DMS153 (cell line): Measurements from ENCODE around the gene RABGEF1.
"Not testable (repeated sequence)": the region's sequence is repeated elsewhere in the genome, so short reads cannot be mapped to it uniquely, and the experiment has no call there.

Experiments used
- DNase-seq: peaks from one replicate; lab custom pipeline; 2025; lab: John Stamatoyannopoulos, UW

The RABGEF1 gene

DNA sequence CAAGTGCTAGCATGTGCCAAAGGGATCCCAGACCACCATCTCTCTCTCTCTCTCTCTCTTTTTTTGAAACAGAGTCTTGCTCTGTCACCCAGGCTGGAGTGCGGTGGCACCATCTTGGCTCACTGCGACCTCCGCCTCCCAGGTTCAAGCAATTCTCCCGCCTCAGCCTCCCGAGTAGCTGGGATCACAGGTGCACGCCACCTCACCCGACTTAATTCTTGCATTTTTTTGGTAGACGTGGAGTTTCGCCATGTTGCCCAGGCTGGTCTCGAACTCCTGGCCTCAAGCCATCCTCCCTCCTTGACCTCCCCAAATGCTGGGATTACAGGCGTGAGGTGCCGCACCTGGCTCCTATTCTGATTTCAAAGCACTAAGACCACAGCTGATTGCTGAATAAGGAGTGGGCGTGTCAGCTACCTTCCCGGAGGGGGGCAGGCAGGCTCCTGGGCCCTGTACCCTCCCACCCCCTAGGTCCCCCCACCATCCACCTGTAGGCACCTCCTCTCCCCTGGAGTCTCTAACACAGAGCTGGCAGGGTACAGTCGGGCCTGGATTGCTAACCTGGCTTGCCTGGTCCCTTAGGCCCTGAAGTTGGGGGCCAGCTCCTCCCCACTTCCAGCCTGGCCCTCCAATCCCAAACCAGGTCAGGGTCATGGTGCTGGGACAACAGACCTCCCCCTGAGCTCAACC, 74.8 kb downstream of the RABGEF1 start:
- DNase-seq: not testable (repeated sequence)

- no peak for DNase-seq
Observed at GRCh38 chr7:66815951-66816350, 75.4 kb downstream of the RABGEF1 start.

DNA sequence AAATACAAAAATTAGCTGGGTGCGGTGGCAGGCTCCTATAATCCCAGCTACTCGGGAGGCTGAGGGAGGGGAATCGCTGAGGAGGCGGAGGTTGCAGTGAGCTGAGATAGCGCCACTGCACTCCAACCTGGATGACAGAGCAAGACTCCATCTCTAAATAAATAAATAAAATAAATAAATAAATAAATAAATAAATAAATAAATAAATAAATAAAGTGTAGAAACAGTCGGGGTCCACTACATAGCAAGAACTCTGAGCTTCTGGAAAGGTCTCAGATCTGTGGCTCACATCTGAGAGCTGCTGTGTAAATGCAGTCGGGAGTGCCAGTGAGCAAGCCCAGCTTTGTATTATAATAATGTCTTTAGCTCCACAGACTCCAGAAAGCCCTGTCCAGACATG, 76.1 kb downstream of the RABGEF1 start:
- not testable (repeated sequence) for DNase-seq

DNA sequence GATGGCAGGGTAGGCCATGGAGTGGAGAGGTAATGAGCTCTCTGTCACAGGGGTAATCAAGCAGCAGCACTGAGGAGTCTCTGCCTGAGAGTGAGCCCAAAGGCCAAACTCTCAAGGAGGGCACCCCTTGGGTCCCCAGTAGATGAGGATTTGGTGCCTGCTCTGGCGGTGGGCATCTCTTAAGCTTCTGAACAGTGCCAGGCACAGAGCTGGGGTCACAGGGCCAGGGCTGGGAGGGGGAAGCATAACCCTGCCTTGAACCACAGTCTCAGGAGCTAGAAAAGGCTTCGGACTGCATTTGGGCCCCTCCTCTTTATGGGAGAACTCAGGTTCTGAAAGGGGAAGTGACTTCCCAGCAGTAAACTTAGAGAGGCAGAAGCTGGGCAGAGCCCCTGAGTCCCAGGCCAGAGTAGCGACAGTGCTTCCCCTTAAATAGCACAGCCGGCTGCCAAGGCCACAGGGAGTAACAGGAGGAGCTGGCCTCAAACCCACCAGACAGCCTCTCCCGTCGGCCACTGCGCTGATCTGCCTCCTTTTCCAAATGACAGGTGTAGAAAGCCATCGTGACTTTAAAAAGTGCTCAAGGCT, 76.8 kb downstream of the RABGEF1 start:
- DNase-seq: not testable (repeated sequence)

- not testable (repeated sequence) for DNase-seq
Observed at GRCh38 chr7:66817956-66818355, 77.4 kb downstream of the RABGEF1 start.

GRCh38 chr7:66824041-66824440, 83.5 kb downstream of the RABGEF1 start:
- DNase-seq: no peak

DNA sequence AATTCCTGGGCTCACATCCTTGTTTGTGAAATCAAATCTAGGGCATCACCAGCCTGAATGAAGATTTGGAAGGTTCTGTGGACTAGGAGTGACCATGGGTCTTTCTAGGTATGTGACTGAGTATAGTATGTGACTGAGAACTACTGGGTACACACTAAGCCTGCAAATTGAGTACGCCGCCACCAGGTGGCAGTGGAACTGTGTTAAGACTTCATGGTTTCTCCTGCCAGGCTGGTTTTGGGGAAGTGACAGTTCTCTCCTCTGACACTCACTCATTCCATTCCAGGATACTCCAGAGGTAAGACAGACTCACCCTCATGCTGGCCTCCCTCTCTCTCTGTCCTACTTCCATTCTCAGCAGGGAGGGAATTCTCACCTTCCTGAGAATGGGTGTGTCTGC, 85.0 kb downstream of the RABGEF1 start:
- DNase-seq: not testable (repeated sequence)

DNA sequence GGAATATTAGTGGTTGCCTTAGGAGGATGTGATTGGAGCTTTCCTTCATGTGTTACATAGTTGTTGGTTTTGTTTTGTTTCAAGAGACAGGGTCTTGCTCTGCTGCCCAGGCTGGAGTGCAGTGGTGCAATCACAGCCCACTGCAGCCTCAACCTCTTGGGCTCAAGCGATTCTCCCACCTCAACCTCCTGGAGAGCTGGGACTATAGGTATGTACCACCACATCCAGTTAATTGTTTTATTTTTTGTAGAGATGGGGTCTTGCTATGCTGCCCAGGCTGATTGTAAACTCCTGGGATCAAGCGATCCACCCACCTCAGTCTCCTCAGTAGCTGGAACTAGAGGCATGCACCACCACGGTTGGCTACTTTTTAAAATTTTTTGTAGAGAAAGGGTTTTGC, 86.1 kb downstream of the RABGEF1 start:
- DNase-seq: no peak

GRCh38 chr7:66830976-66831375, 90.4 kb downstream of the RABGEF1 start:
- not testable (repeated sequence) for DNase-seq

GRCh38 chr7:66832531-66833351, 92.2 kb downstream of the RABGEF1 start:
- DNase-seq: no peak

DNA sequence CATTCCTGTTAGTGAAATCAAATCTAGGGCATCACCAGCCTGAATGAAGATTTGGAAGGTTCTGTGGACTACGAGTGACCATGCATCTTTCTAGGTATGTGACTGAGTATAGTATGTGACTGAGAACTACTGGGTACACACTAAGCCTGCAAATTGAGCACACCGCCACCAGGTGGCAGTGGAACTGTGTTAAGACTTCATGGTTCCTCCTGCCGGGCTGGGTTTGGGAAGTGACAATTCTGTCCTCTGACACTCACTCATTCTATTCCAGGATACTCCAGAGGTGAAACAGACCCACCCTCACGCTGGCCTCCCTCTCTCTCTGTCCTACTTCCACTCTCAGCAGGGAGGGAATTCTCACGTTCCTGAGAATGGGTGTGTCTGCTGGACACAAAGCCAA, 96.5 kb downstream of the RABGEF1 start:
- DNase-seq: no peak

- no peak for DNase-seq
Observed at GRCh38 chr7:66837661-66838060, 97.1 kb downstream of the RABGEF1 start.

DNA sequence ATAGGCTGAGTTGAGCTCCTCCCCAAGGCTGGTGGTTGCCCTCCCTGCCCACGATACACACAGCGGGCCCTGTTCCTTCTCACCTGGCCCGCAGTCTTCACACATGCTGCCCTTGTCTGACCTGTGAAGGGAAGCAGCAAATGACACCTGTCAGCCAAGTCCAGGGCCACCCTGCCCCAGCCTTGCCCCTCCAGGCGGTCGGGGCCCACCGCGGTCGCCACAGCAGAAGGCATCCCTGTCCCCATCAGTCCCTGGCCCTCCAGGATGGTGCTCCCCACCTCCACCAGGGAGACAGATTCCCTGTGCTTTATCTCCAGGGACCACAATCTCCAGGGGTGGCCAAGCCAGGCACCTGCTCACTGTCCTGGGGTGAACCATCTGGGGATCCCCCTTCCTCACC, 99.3 kb downstream of the RABGEF1 start:
- DNase-seq: no peak

GRCh38 chr7:66840316-66840715, 99.8 kb downstream of the RABGEF1 start:
- DNase-seq: no peak

DNA sequence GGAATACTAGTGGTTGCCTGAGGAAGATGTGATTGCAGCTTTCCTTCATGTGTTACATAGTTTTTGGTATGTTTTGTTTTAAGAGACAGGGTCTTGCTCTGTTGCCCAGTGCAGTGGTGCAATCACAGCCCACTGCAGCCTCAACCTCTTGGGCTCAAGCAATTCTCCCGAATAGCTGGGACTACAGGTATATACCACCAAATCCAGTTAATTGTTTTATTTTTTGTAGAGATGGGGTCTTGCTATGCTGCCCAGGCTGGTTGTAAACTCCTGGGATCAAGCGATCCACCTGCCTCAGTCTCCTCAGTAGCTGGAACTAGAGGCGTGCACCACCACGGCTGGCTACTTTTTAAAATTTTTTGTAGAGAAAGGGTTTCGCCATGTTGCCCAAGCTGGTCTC, 101.4 kb downstream of the RABGEF1 start:
- no peak for DNase-seq

DNA sequence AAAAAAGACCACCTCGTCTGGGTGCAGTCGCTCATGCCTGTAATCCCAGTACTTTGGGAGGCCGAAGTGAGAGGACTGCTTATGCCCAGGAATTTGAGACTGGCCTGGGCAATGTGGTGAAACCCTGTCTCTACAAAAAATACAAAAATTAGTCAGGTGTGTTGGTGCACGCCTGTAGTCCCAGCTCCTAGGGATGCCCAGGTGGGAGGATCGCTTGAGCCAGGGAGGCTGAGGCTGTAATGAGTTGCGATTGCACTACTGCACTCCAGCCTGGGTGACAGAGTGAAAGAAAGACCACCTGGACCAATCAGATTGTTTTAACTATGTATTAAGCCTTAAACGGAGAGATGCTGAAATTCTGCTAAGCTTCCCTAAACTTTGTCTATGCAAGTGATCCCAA, 103.0 kb downstream of the RABGEF1 start:
- not testable (repeated sequence) for DNase-seq

DNA sequence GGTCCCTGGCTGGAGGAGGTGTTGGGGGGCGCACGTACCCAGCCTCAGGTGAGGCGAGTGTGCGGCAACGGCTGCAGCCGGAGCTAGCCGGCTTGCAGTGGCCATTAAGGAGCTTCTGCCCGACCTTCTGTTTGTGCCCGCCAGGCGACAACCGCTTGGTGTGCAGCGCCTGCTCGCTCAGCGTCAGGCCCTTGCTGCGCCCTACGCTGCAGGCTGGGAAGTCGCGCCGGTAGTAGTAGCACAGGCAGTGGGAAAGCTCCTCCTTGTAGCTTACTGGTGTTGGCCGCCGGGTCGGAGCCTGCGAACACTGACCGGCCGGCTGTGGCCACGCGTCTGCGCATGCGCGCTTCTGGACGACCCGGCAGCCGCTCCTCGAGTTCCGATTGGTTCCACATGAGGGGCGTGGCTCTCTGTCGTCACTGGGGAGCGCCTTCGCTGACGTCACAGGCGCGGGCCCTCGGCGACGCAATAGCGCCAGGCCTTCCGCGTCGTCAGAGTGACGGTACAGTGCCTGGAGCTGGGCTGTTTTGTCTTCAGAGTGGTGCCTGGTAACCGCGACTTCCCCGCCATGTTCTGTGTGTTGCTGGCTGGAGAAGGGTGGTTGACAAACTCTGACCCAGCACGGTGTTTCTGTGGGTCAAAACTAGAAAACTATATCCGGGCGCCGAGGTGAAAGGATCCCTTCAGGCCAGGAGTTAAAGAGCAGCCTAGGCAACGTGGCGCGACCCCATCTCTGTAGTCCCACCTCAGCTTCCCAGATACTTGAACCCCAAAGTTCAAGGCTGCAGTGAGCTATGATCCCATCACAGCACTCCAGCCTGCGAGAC, 104.2 kb downstream of the RABGEF1 start:
- DNase-seq: peak; percentile 94

GRCh38 chr7:66845379-66846095, 105.0 kb downstream of the RABGEF1 start:
- no peak for DNase-seq

- DNase-seq: not testable (repeated sequence)
Observed at GRCh38 chr7:66846096-66846445, 105.5 kb downstream of the RABGEF1 start.

DNA sequence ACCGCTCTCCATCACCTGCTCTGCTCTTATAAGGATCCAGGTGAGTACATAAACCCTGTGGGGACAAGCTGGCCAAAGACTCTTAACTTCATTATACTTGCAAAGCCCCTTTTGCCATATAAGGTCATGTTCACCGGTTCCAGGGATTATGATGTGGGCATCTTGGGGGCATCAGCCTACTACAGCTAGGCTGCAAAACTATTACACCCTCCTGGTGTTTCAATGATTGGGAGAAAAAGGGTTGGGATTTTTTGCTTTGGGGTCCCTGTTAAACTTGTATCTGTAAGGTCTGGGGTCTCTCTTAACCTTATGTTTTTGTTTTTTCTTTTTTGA, 107.0 kb downstream of the RABGEF1 start:
- DNase-seq: not testable (repeated sequence)

DNA sequence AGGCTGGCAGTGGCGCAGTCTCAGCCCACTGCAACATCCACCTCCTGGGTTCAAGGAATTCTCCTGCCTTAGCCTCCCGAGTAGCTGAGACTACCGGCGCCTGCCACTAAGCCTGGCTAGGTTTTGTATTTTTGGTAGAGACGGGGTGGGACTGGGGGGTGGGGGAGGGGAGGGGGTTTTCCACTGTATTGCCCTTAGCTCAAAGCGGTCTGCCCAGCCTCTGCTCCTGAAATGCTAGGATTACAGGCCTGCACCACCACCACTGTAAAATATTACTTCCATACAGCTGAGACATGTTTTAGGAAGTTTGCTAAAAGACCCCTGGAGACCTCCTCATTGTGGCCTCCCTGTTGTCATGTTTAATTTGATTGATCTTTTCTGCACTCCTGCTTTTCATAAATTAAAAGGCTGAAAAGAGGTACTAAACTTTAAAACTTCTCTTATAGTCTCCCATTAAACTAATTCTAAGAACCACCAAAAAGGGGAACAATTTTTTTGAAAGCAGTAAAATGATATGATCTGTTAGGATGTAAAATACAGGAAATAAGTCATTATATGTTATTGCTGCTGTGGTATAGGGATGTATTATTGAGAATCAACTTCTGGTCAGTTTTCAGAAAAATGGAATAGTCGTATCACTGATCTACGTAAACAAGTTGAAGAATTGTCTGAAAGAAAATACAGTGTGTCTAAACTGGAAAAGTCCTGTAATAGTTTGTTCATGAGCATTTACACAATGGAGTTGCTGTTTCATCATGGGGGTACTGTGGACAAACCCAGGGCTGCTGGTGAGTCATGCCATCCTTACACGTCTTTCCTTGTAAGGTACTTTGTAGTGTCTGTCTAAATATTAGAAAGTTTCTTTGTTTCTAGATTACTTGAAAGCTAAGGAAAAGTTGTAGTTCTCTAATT, 107.6 kb downstream of the RABGEF1 start:
- no peak for DNase-seq
